Ovary (tissue), 3 donors: ENCODE results near the gene ICA1L.

ENCODE experiments used
- POLR2A ChIP-seq: fragments of 450-650 bp; IDR thresholded peaks from one replicate; pipeline ENCODE4 v1.6.1; 2017; ENCODE audit warnings: antibody characterized with exemption, mild to moderate bottlenecking, moderate library complexity
- TF ChIP-seq, protein P1 (sequence below), 3 donors: fragments of 450-650 bp in 2 of 3; fragments of 200-600 bp in 1 of 3; IDR thresholded peaks; one replicate each; pipeline versions ENCODE4 v1.5.1 to v1.8.0; 2016 to 2022; ENCODE audit warnings: antibody characterized with exemption in 3 of 3, mild to moderate bottlenecking in 1 of 3
- donor health status: DM: no; HTN: no; CAD: no.

GRCh38 chr2:202858601-202859000 is 13.0 kb downstream of the ICA1L start:
- TF ChIP-seq, protein P1, sequence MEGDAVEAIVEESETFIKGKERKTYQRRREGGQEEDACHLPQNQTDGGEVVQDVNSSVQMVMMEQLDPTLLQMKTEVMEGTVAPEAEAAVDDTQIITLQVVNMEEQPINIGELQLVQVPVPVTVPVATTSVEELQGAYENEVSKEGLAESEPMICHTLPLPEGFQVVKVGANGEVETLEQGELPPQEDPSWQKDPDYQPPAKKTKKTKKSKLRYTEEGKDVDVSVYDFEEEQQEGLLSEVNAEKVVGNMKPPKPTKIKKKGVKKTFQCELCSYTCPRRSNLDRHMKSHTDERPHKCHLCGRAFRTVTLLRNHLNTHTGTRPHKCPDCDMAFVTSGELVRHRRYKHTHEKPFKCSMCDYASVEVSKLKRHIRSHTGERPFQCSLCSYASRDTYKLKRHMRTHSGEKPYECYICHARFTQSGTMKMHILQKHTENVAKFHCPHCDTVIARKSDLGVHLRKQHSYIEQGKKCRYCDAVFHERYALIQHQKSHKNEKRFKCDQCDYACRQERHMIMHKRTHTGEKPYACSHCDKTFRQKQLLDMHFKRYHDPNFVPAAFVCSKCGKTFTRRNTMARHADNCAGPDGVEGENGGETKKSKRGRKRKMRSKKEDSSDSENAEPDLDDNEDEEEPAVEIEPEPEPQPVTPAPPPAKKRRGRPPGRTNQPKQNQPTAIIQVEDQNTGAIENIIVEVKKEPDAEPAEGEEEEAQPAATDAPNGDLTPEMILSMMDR (IDR thresholded peaks at IDR 0.05) = no peak
- no peak for TF ChIP-seq POLR2A
